HG03097 (cell line): Measurements from ENCODE around the gene MEP1B.
"Not testable (repeated sequence)": the region's sequence is repeated elsewhere in the genome, so short reads cannot be mapped to it uniquely, and the experiment has no call there.

Experiments used
- ATAC-seq: cut with Tn5 transposase; IDR thresholded peaks from one replicate; pipeline ENCODE4 v1.9.1; 2021; ENCODE audit not compliant: unreplicated experiment, low FRiP score

MEP1B gene

GRCh38 chr18:32208023-32208422, 18.2 kb downstream of the MEP1B start:
- ATAC-seq, result no peak

DNA sequence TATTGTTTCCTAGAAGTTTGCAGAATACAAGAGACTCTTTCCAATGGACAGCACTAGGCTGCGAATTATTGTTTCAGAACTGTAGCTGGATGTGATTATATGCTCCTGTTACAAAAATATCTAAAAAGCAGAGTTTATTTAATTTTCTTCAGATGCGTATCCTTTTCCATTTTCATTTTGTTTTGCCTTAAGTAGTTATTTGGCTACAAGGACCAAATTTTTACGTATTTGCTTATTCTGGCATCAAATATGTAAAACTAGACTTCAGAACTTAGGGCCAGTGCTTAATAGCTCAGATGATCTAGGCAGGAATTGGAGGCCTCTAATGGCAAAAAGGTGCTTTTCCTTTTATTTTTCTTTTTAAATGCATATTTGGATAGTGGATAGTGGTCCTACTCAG, 18.7 kb downstream of the MEP1B start:
- no peak for ATAC-seq

DNA sequence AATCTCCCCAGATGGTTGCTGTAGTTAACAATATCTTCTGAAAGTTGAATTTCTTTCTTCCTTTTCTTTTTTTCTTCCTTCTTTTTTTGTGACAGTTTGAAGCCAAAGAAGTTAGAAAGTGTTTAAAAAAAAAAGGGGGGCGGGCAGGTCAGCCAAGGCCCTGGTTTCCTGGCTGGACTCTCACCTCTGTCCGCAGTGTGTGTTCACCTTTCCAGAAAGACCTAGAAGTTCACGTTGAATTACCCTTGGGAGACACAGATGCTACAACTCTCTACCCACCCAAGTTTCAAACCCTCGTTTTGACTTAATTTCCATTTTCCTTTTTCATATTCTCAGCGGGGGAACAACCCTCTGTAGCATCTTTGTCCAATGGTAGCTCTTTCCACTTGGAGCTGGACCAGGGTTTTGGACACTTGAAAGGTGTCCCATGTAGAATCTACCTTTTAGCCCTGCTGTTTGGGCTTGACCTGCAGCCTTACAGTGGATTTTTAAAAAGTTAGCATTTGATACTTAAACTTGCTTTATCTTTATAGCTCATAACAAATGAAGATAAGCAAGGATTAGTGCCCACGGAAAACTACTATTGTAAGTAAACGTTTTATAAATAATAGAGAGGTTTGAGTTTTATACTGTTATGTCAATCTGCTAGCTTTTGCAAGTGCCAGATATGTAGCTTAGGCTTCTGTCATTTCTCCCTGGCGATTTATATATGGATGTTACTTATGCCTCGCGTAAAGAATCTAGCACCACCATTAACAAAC, 20.0 kb downstream of the MEP1B start:
- ATAC-seq, result no peak

GRCh38 chr18:32213693-32214092, 23.9 kb downstream of the MEP1B start:
- no peak for ATAC-seq

GRCh38 chr18:32216390-32216789, 26.6 kb downstream of the MEP1B start:
- ATAC-seq, result no peak

DNA sequence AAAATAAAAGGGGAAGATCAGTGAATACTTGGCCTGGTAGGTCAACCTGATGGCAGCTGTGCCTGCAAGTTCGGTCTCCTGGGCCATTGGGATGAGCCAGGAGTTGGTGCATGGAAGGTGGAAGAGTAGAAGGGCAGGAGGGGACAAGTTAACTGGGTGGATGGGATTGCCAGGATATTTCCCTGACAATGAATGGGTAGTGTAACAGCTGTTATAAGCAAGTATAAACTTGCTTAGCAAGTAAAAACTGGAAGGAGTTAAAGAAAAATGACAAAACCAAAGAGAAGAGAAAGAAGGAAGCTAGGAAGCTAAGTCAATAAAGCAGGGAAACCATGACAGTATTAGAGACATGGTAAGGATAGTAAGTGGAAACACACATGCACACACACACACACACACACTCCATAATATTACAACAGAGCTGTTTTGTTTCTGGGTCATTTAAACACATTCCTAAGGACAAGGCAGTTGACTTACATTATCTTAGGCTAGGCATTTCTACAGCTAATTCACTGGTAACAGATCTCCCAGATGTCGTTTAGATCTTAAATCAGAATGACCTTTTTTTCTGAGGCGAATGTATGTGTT, 29.7 kb downstream of the MEP1B start:
- no peak for ATAC-seq

- ATAC-seq, result not testable (repeated sequence)
Measured at GRCh38 chr18:32233348-32233747, 43.5 kb downstream of the MEP1B start.

DNA sequence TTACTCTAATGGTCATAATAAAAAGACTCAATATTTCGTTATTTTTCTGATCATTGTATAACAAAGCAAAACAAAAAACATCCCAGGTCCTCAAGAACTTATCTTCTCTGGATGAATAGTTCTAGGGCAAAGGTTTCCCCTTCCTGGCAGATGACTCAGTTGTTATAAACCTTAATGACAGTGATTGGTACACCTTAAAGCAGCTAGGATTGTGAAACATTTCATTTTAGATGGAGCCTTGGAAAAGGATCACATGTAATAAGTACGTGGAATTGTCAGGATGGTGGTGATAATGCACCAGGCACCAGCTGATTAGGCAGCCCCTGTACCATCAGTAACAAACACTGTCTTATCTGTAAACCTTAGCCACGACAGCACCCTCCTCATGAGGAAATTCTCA, 47.2 kb downstream of the MEP1B start:
- no peak for ATAC-seq

DNA sequence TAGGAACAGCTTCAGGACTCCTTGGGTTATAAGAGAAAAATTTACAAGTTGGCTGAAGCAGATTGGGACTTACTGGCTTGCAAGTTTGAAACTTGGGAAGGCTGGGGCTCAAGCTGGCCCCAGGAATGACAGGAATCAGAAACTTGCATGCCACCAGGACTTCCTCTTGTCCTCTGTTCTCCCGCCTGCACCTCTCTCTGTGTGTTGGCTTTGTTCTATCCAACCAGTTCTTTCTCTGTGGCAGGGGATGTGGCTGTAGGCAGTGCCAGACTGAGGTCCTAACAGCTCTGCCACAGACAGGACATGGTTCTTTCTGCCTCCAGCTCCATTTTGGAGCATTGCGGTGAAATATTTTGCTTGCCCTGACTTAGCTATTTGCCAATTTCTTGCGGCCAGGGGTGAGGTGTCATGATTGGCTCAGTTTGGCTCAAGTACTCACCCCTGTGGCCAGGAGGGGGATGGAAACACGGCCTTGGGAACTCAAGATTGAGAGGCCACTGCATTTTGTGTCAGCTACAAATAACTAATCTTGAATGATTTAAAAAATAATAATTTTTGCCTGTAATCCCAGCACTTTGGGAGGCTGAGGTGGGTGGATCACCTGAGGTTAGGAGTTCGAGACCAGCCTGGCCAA, 48.9 kb downstream of the MEP1B start:
- ATAC-seq, result no peak

DNA sequence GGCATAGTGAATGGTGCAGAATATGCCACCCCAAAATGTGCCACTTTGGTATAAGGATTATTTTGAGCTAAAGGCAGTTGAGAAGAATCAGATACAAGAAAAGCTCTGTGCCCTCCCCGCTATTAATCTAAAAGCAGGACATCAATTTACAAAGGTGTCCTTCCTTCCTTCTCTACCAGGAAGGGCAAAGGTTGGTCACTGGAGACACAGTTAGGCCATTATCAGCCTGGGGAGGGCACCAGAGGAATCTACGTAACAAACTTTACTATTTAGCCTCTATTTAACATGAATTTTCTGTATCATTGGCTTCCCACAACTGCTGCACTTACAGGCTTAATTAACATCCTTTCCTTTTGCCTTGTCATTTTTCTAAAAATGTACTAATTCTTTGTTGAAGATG, 52.6 kb downstream of the MEP1B start:
- ATAC-seq, result no peak

DNA sequence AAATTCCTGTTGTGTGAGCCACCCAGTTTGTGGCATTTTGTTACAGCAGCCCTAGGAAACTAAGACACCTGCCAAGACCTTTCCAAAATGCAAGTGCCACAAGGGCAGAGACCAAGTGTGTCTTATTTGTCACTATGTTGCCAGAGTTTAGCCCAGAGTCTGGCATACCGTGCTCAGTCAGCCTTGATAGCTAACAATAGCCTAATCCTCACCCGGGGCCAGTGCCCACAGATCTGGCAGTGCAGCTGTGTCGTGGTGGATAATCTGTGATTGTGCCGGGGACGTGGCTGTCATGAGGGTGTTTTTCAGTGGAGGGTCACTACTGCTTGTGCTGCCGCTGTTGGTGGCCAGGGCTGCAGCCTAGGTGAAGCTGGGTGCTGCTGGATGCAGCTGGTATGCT, 53.5 kb downstream of the MEP1B start:
- ATAC-seq, result no peak

DNA sequence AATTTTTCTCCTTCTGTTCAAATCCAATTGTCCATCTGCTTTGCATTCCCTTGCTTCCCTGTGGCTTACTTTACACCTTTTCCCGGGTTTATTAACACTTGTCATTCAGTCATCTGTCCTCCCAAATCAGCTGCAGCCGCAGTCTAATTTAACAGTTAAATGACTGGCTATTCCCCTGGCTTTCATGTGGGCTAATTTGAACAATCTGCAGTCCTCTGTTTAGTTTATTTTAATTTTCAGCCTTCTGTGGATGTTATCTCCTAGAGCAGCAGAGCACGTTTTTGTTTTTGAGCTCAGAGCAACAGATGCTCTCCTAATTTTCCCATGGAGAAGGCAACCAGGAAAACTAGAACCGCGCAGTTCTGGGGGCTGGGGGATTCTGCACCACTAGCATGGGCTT, 55.0 kb downstream of the MEP1B start:
- ATAC-seq, result no peak

- ATAC-seq, result no peak
Measured at GRCh38 chr18:32249147-32249929, 59.5 kb downstream of the MEP1B start.

DNA sequence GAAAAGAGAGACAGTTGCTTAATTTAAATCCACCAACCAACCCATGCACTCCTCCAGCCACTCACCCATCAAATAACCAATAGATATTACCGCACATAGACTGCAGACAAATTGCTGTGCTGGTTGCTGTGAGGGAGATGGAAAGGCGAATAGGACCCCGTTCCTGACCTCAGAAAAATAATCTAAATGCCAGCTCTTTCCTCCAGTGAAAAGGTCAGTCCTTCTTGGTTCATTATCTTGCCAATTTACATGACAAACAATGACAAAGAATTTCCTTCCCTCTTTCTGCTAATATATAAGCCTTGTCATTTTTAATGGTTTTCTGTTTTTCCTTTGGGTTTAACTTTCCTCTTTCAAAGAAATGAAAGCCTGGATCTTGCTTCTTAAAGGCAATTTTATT, 61.6 kb downstream of the MEP1B start:
- ATAC-seq, result no peak

DNA sequence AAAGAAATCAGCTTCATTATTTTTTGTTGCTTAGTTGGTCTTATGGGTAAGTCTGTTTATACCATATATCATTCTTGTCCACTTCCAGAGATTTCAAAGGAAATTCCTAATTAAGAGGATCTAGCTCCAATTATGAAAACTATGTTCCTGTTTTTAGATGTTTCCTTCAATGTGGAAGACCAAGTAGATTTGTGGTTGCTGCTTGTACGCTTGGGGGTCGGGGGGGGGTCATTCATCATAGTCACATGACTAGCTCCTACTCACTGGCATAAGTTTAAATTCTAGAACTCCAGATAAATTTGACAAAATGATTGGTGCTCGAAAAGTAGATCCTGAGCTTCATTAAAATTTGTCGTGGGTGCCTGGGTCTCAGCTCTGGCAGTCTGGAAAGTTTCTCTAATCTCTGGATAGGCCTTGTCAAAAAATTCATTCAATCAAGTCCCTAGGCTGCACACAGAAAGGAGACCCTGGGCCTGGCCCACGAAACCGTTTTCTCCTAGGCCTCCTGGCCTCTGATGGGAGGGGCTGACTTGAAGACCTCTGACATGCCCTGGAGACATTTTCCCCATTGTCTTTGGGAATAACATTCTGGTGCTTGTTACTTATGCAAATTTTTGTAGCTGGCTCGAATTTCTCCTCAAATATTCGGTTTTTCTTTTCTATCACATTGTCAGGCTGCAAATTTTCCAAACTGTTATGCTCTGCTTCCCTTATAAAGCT, 62.5 kb downstream of the MEP1B start:
- ATAC-seq, result no peak

GRCh38 chr18:32255570-32255969, 65.7 kb downstream of the MEP1B start:
- ATAC-seq, result no peak

GRCh38 chr18:32257084-32257785, 67.4 kb downstream of the MEP1B start:
- ATAC-seq, result no peak

DNA sequence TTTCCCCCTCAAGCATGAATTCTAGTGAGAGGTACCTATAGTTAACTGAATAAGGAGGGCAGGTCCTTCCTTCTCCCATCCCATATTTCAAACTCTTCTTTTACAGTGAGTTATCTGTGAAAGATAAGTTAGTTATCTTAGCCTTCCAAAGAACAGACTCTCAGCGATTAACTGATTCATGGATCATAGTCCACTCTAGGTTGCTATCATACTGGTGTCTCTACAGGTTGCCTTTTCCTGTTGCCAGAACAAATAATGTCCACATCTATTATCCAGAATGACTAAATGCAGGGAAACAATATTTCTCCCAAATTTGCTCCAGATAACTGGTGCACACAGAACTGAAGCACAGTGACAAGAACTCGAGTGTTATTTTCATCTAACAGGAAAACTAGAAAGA, 68.3 kb downstream of the MEP1B start:
- no peak for ATAC-seq

GRCh38 chr18:32258558-32259204, 68.8 kb downstream of the MEP1B start:
- no peak for ATAC-seq

GRCh38 chr18:32259553-32259952, 69.7 kb downstream of the MEP1B start:
- ATAC-seq, result no peak
